Astrocyte of the spinal cord (primary cell): ENCODE results near the gene NEK4.

Source experiments
- DNase-seq: peaks from one replicate; pipeline ENCODE4 v3.0.0; 2011; ENCODE audit warnings: low read depth, low spot score
- H3K4me3 ChIP-seq: 2 replicates; pipeline ENCODE4 v1.5.1; 2011; ENCODE audit warnings: low read depth, mild to moderate bottlenecking, low read length, moderate library complexity
- in situ Hi-C: cut with HindIII; loops from 2 replicates; pipeline ENCODE4 v1.10.0; 2017; ENCODE audit warnings: low sequenced_read_pairs
- TF ChIP-seq, protein P1 (sequence below): IDR thresholded peaks from 2 replicates; pipeline ENCODE4 v1.5.1; 2012; ENCODE audit warnings: low read depth, mild to moderate bottlenecking, low read length, inconsistent platforms

The NEK4 gene

DNA sequence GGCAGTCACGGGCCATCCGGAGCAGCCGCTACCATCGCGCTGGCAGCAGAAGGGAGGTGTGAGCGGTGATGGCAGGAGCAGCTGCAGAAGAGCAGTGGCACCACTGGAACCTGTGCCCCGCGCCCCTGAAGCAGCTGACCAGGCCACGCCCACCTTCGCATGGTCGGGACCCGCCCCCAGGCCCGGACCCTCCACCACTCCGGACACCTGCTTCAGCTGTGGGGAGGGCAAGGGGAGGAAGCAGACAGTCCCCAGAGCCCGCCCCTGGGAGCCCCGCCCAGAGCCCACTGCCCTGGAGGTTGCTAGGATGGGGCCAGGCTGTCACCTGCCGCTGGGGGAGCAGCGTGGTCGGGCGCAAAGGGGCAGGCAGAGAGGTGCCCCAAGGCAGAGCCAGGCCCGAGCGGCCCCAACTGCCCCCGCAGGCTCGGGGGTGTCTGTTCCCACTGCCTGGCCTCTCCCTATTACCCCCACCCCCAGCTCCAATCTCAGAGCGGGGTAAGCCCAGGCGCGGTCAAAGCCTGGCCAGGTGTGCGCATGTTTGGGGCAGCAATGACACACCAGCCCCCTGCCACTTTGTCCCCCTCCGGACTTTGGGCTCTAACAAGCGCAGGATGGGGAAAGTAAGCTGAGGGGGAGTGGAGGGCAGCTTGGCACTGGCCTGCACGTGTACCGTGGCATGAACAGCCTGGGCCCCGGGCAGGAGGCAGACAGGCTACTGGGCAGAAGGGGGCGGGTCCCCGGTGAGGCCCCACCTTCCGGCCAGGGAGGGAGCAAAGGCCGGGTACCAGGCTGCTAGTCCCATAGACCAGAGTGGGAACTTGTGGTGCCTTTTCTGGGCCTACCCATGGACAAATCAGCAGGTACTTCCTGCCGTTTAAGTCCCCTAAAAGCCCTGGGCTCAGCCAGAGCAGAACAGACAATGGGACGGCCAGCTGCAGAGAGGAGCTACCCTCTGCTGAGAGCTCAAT, 56.1 kb downstream of the NEK4 start:
- in situ Hi-C loops: no loop called here
- TF ChIP-seq, protein P1, sequence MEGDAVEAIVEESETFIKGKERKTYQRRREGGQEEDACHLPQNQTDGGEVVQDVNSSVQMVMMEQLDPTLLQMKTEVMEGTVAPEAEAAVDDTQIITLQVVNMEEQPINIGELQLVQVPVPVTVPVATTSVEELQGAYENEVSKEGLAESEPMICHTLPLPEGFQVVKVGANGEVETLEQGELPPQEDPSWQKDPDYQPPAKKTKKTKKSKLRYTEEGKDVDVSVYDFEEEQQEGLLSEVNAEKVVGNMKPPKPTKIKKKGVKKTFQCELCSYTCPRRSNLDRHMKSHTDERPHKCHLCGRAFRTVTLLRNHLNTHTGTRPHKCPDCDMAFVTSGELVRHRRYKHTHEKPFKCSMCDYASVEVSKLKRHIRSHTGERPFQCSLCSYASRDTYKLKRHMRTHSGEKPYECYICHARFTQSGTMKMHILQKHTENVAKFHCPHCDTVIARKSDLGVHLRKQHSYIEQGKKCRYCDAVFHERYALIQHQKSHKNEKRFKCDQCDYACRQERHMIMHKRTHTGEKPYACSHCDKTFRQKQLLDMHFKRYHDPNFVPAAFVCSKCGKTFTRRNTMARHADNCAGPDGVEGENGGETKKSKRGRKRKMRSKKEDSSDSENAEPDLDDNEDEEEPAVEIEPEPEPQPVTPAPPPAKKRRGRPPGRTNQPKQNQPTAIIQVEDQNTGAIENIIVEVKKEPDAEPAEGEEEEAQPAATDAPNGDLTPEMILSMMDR: no peak
- DNase-seq: no peak
- no peak overlapping the region for H3K4me3 ChIP-seq

DNA sequence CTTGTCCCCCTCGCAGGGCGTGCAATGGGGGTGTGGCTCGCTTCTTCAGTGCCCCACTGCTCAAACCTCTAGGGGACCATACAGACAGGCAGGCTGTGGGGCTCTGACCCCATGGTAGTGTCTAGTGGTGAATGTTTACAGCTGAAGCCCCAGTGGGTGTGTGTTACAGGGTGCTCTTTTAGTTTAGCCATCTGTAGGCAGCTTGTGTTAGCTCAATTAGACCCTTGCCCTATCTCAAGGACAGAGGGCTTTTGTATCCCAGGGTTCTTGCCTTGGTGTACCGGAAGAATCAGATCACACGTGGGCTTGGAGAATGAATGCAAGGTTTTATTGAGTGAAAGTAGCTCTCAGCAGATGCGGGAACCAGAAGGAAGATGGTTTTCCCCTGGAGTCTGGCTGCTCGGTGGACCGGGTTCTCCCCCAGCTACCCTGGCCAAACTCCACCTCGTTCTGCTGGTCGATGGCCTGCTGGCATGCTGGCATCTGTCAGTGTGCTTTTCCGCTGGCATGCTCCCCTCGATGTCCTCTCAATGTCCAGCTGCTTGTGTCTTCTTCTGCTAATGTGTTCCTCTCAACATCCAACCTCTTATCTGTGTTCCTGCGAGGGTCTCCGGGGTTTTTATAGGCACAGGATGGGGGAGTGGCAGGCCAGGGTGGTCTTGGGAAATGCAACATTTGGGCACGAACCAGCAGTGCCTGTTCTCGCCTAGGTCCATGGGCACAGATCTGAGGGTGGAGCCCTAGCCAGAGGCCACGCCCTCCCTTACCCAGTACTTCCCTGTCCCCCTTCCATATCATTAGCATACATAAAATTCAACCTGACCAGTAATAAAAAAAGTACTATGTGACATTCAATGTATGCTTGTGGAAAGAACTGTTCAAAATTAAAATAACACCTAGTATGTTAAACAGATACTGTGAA, 58.2 kb downstream of the NEK4 start:
- TF ChIP-seq, protein P1: no peak
- H3K4me3 ChIP-seq: no peak overlapping the region
- in situ Hi-C loops: no loop called here
- DNase-seq: no peak

DNA sequence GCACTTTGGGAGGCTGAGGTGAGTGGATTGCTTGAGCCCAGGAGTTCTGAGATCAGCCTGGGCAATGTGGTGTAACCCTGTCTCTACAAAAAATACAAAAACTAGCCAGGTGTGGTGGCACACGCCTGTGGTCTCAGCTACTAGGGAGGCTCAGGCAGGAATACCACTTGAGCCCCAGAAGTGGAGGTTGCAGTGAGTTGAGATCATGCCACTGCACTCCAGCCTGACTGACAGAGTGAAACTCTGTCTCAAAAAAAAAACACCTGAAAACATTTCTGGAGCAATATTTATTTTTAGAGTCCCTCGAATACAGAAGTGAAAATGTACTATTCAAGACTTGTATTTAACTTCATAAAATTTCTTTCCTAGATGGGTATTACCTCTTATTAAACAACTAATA, 60.2 kb downstream of the NEK4 start:
- TF ChIP-seq, protein P1: no peak
- in situ Hi-C loops: no loop called here
- H3K4me3 ChIP-seq: no peak overlapping the region
- DNase-seq: no peak

DNA sequence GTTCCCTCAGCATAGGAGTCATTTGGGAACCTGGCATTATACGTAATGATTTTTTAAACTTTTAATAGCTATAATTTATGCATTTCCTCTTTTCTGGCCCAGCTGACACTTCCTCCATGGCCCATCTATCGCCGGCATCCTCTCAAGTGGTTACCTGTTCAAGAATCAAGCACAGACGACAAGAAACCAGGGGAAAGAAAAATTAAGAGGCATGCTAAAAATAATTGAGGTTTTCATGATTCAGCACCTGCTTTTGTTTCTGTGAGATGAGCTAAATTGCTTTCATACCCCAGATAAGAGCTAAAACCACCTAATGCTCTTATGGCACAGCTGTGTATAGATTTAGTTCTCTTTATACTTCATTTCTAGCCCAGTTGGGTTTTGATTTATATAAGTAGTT, 63.2 kb downstream of the NEK4 start:
- no peak for DNase-seq
- in situ Hi-C loops: no loop called here
- TF ChIP-seq, protein P1: no peak
- H3K4me3 ChIP-seq: no peak overlapping the region

DNA sequence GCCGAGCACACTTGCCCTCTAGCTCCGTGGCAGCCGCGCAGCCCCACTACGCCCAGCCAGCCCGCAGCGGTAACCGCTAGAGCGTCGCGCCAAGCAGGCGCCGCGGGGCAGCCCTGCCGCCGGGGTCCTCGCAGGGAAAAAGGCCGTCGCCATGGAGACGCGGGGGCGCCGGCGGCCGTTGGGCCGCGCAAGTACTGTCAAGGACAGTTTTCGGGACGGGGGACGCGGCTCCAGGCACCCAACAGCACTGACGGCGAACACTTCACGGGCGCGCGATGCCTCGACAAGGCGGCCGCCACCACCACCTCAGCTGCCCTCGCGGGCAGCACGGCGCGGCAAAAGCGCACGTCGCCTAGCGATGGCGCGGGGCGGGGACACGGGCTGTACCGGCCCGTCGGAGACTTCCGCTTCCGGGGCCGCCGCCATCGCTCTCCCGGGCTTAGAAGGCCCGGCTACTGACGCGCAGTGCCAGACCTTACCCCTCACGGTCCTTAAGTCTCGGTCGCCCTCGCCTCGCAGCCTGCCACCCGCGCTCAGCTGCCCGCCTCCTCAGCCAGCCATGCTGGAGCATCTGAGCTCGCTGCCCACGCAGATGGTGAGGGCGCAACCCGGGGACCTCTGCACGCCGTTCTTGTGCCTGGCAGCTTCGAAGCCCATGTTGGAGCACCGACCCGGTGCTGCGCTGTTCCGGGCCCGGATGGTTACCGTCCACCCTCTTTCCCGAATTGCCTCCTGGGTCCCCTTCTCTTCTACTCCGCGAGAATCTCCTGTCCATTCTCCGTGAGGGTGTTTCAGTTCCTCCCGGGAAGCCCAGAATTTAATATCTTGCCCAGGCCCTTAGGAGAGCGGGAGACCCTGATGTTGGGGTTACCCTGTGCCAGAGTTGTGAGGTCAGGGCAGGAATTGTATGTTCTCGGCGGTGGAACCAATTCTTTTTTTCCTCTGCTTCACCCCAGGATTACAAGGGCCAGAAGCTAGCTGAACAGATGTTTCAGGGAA, 64.8 kb downstream of the NEK4 start, which contains the start of the genes GLT8D1 and SPCS1:
TSS of gene GLT8D1 (minus strand) at position 104 of the 999 bp plus-strand sequence. CDS start 5,331 bp downstream, outside the sequence.
TSS of gene SPCS1 (plus strand) at position 419 of the 999 bp plus-strand sequence. CDS start at position 560, 141 bp downstream.
- TF ChIP-seq, protein P1: no peak
- peak within 1 kb of the TSS; percentile 99 for H3K4me3 ChIP-seq
- peak; percentile 88 for DNase-seq
- in situ Hi-C loops: no loop called here
